Breast epithelium (tissue), 3 donors: ENCODE data around the gene TEX261.

ENCODE experiments used
- CTCF ChIP-seq, 3 donors: fragments of 450-650 bp; IDR thresholded peaks; one replicate each; pipeline ENCODE4 v1.5.1; 2016 to 2017; ENCODE audit warnings: antibody characterized with exemption in 3 of 3, mild to moderate bottlenecking in 3 of 3, moderate library complexity in 3 of 3
- POLR2A ChIP-seq: fragments of 450-650 bp; IDR thresholded peaks from one replicate; pipeline ENCODE4 v1.6.1; 2016; ENCODE audit warnings: antibody characterized with exemption, mild to moderate bottlenecking, moderate library complexity

DNA sequence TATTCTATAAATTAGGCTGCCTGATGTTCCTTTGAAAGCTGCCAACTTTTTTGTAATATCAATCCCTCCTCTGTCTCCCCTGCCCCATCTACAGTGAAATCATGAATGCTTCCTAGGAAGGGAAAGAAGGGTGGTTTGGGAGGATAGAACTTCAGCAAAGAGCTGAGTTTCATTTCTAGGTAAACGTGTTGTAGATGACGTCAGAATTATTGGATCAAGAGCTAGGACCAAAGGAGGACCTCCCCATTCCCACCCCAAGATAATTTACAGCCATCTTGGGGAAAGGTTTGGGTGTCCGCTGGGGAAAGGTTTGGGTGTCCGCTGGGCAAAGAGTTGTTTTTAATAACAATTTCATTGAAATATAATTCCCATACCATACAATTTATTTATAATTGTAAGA, 27.5 kb downstream of the TEX261 start:
- TF ChIP-seq CTCF (IDR thresholded peaks at IDR 0.05) (no peak), POLR2A (no peak)
